ENCODE results near the gene EFNB1. TPM values are rescaled to one million over a fixed set of nuclear protein-coding genes. Genes with fewer than 3 reads are reported as not detected.

EFNB1 gene
- total RNA-seq: 73.6 and 73.9 TPM in 2 replicates

DNA sequence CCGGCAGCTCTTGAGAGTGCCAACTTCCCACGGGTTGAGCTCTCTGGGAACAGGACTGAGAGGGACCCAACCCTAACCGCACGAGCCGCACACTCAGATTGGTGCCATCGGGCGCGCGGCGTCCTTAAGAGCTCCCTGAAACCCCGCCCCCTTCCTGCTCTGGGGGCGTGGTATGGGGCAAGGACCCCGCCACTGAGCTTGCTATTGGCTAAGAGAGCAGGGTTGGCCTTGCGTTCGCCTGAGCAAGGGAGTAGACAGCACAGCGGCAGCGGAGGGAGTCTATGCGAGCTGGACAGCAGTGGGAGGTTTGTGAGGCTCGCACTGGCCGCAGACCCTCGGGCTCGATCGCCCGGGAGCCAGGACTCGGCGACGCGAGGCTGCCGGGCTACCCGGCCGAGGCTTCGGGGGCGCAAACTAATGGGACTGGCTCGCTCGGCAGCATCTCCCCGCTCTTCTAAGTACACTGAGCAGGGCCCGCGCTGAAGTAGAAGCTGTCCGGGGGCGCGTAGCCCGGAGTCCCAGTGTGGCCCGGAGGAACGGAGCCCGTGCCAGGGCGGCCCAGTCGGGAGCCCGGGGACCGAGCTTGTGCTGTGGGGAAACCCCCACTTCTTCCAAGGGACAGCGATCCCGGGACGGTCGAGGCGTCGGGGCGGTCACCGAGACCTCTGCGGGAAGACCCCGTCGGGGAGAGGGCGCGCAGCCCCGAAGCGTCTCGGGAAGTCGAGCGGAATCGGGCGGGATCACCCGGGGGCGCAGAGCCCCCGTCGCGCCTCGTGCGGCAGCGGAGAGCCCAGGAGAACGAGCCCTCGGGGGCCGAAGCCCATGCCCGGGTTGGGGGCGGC, at the start of gene EFNB1:
EFNB1 (plus strand) TSS at position 282 of the 842 bp plus-strand sequence. CDS start 756 bp downstream, outside the sequence.

Other genes with a start within 250 kb of the EFNB1 start
- gene STARD8, start 181.4 kb upstream of the EFNB1 start, total RNA-seq: 6.1 and 7.8 TPM in 2 replicates